IMR-90 (cell line): Measurements from ENCODE around the gene ERC2. TPM values are rescaled to one million over a fixed set of nuclear protein-coding genes. Genes with fewer than 3 reads are reported as not detected.

Experiments
- ATAC-seq: fragments of 200-7000 bp; cut with Tn5 transposase; 2 replicates; pipeline ENCODE4 v1.9.1; 2020; ENCODE audit warnings: low read depth, mild to moderate bottlenecking, moderate library complexity
- BruUV-seq: library from RNA; stranded (reverse); fragments of 400-500 nt; replicated peaks from 2 replicates; lab custom pipeline; 2021; lab: Mats Ljungman, UMichigan
- CTCF ChIA-PET: fragments of 300-600 bp; formaldehyde crosslinking; extraction: SDS; loops from one replicate; lab custom pipeline; 2021; ENCODE audit warnings: antibody characterized with exemption; lab: Yijun Ruan, JAX
- POLR2A ChIA-PET: fragments of 300-600 bp; sonication (Branson Sonifier 250); formaldehyde crosslinking; loops from one replicate; lab custom pipeline; 2022; ENCODE audit warnings: antibody characterized with exemption; ENCODE audit not compliant: unreplicated experiment; lab: Charles Lee
- DNase-seq: peaks from one replicate; pipeline ENCODE4 v3.0.0; 2013
- H2AFZ ChIP-seq: replicated peaks from 2 replicates; pipeline ENCODE3; 2013; ENCODE audit warnings: low read length, mild to moderate bottlenecking; ENCODE audit not compliant: poor library complexity
- H2AK5ac ChIP-seq: 2 replicates; pipeline ENCODE4 v1.6.1; 2013; ENCODE audit warnings: low read depth, low read length, inconsistent platforms
- H2AK9ac ChIP-seq: replicated peaks from 2 replicates; pipeline ENCODE3; 2013; ENCODE audit warnings: mild to moderate bottlenecking, low read depth, low read length, moderate library complexity; ENCODE audit not compliant: poor library complexity
- H2BK120ac ChIP-seq: 2 replicates; pipeline ENCODE4 v1.6.1; 2013; ENCODE audit warnings: low read depth, low read length, inconsistent platforms
- H2BK15ac ChIP-seq: 3 replicates; pipeline ENCODE4 v1.6.1; 2013; ENCODE audit warnings: low read depth, low read length, inconsistent platforms
- H2BK20ac ChIP-seq: 2 replicates; pipeline ENCODE4 v1.6.1; 2013; ENCODE audit warnings: low read depth, mild to moderate bottlenecking, inconsistent platforms, low read length, moderate library complexity
- H2BK5ac ChIP-seq: 2 replicates; pipeline ENCODE4 v1.6.1; 2013; ENCODE audit warnings: mild to moderate bottlenecking, low read depth, low read length, inconsistent platforms; ENCODE audit not compliant: poor library complexity, severe bottlenecking
- H3K14ac ChIP-seq: replicated peaks from 2 replicates; pipeline ENCODE4 v1.6.1; 2013; ENCODE audit warnings: low read depth, low read length, inconsistent platforms
- H3K18ac ChIP-seq: 2 replicates; pipeline ENCODE4 v1.6.1; 2013; ENCODE audit warnings: low read depth, low read length, control low read depth
- H3K23ac ChIP-seq: 2 replicates; pipeline ENCODE4 v1.6.1; 2013; ENCODE audit warnings: low read depth, low read length, inconsistent platforms
- H3K27ac ChIP-seq: 2 replicates; pipeline ENCODE4 v1.5.1; 2013; ENCODE audit warnings: mild to moderate bottlenecking, control low read depth, low read length; ENCODE audit not compliant: insufficient read depth
- H3K27me3 ChIP-seq: 2 replicates; pipeline ENCODE4 v1.6.1; 2013; ENCODE audit warnings: low read length; ENCODE audit not compliant: control insufficient read depth, insufficient read depth
- H3K36me3 ChIP-seq: 2 replicates; pipeline ENCODE4 v1.6.1; 2013; ENCODE audit warnings: low read length, mixed read lengths; ENCODE audit not compliant: control insufficient read depth, insufficient read depth
- H3K4ac ChIP-seq: 2 replicates; pipeline ENCODE4 v1.6.1; 2013; ENCODE audit warnings: low read depth, low read length, inconsistent platforms
- H3K4me1 ChIP-seq: 2 replicates; pipeline ENCODE4 v1.6.1; 2013; ENCODE audit warnings: low read length, mixed read lengths; ENCODE audit not compliant: control insufficient read depth, insufficient read depth
- H3K4me2 ChIP-seq: 2 replicates; pipeline ENCODE4 v1.6.1; 2013; ENCODE audit warnings: low read depth, mild to moderate bottlenecking, control low read depth, low read length, moderate library complexity
- H3K4me3 ChIP-seq: 2 replicates; pipeline ENCODE4 v1.5.1; 2013; ENCODE audit warnings: low read depth, mild to moderate bottlenecking, control low read depth, low read length, moderate library complexity; ENCODE audit not compliant: insufficient read depth
- H3K56ac ChIP-seq: 2 replicates; pipeline ENCODE4 v1.6.1; 2013; ENCODE audit warnings: low read length, inconsistent platforms; ENCODE audit not compliant: insufficient read depth; ENCODE audit errors: extremely low read depth
- H3K79me1 ChIP-seq, 2 experiments: 2 replicates each; pipeline ENCODE4 v1.6.1; 2013; ENCODE audit warnings: low read length in 2 of 2, inconsistent platforms in 1 of 2, low read depth in 1 of 2
- H3K9ac ChIP-seq: 2 replicates; pipeline ENCODE4 v1.6.1; 2013; ENCODE audit warnings: low read depth, low read length, control low read depth
- H3K9me1 ChIP-seq: 2 replicates; pipeline ENCODE4 v1.6.1; 2013; ENCODE audit warnings: low read length, inconsistent platforms; ENCODE audit not compliant: insufficient read depth
- H3K9me3 ChIP-seq: 2 replicates; pipeline ENCODE4 v1.6.1; 2013; ENCODE audit warnings: low read length; ENCODE audit not compliant: control insufficient read depth, insufficient read depth
- H4K20me1 ChIP-seq: 2 replicates; pipeline ENCODE4 v1.6.1; 2013; ENCODE audit warnings: low read length, inconsistent platforms; ENCODE audit not compliant: insufficient read depth
- H4K5ac ChIP-seq: 2 replicates; pipeline ENCODE4 v1.6.1; 2013; ENCODE audit warnings: mild to moderate bottlenecking, low read depth, low read length, control low read depth
- H4K8ac ChIP-seq, 2 experiments: 2 replicates each; pipeline ENCODE4 v1.6.1; 2013; ENCODE audit warnings: low read depth in 2 of 2, low read length in 2 of 2, control low read depth in 1 of 2, inconsistent platforms in 1 of 2
- H4K91ac ChIP-seq: 2 replicates; pipeline ENCODE4 v1.6.1; 2013; ENCODE audit warnings: low read depth, low read length, inconsistent platforms; ENCODE audit not compliant: insufficient read depth
- BHLHE40 ChIP-seq: fragments of 150-350 bp; IDR thresholded peaks from 2 replicates; pipeline ENCODE4 v1.6.1; 2016; ENCODE audit warnings: mild to moderate bottlenecking, low read depth, low read length
- CEBPB ChIP-seq: IDR thresholded peaks from 2 replicates; pipeline ENCODE4 v1.6.1; 2012; ENCODE audit warnings: low read depth, low read length, improper control_type of control experiment
- CHD1 ChIP-seq: IDR thresholded peaks from 2 replicates; pipeline ENCODE4 v1.6.1; 2012; ENCODE audit warnings: low read depth, low read length, improper control_type of control experiment
- FOS ChIP-seq: fragments of 150-350 bp; IDR thresholded peaks from 2 replicates; pipeline ENCODE4 v1.6.1; 2016; ENCODE audit warnings: low read depth, low read length
- MAFK ChIP-seq: IDR thresholded peaks from 2 replicates; pipeline ENCODE4 v1.6.1; 2012; ENCODE audit warnings: low read depth, low read length, improper control_type of control experiment
- MAZ ChIP-seq: IDR thresholded peaks from 2 replicates; pipeline ENCODE4 v1.6.1; 2012; ENCODE audit warnings: low read depth, mild to moderate bottlenecking, low read length, improper control_type of control experiment, moderate library complexity, borderline replicate concordance
- MXI1 ChIP-seq: IDR thresholded peaks from 2 replicates; pipeline ENCODE4 v1.6.1; 2012; ENCODE audit warnings: low read depth, mild to moderate bottlenecking, low read length, moderate library complexity, borderline replicate concordance
- NFE2L2 ChIP-seq: fragments of 150-350 bp; IDR thresholded peaks from 2 replicates; pipeline ENCODE4 v1.6.1; 2016; ENCODE audit warnings: low read depth, mild to moderate bottlenecking, low read length
- POLR2A ChIP-seq: IDR thresholded peaks from 2 replicates; pipeline ENCODE4 v1.6.1; 2012; ENCODE audit warnings: mild to moderate bottlenecking, low read depth, low read length
- RAD21 ChIP-seq: IDR thresholded peaks from 2 replicates; pipeline ENCODE4 v1.6.1; 2012; ENCODE audit warnings: low read length, improper control_type of control experiment
- RCOR1 ChIP-seq: IDR thresholded peaks from 2 replicates; pipeline ENCODE4 v1.6.1; 2012; ENCODE audit warnings: mild to moderate bottlenecking, low read length, improper control_type of control experiment; ENCODE audit not compliant: insufficient replicate concordance
- WGBS, 2 experiments: methylation state at CpG; one replicate each; pipeline versions ENCODE4 v1.1.5 to v1.1.7; 2013; ENCODE audit warnings: missing lambda C conversion rate in 2 of 2; ENCODE audit not compliant: insufficient read length in 1 of 2; ENCODE audit errors: extremely low coverage in 2 of 2; 5-methylcytosine and 5-hydroxymethylcytosine counted together
- dilution Hi-C: fragments of 300-500 bp; cut with HindIII; formaldehyde crosslinking; loops from one replicate; pipeline ENCODE4 v1.14.3; 2018; ENCODE audit warnings: low sequenced_read_pairs; ENCODE audit not compliant: unreplicated experiment
- in situ Hi-C: fragments of 300-500 bp; cut with MboI; formaldehyde crosslinking; loops from 3 replicates; pipeline ENCODE4 v1.14.3; 2019; ENCODE audit warnings: low sequenced_read_pairs, inconsistent platforms, mixed read lengths
- intact Hi-C: fragments of 100-400 bp; cut with micrococcal nuclease; formaldehyde crosslinking; loops from 2 replicates; pipeline ENCODE4 v1.10.0; 2022
- polyA plus RNA-seq, 3 experiments: library from polyadenylated mRNA; depleted of rRNA; stranded (reverse); fragments of >200 nt; gene quantifications; 2 replicates each; pipeline ENCODE4 v1.2.3, GENCODE V29; 2012; ENCODE audit warnings: low replicate concordance in 1 of 3
- total RNA-seq: library from RNA; depleted of rRNA; stranded (reverse); fragments of >200 nt; gene quantifications from 2 replicates; pipeline ENCODE4 v1.2.3, GENCODE V29; 2012
- TF ChIP-seq, protein P1 (sequence below): fragments of 150-350 bp; IDR thresholded peaks from 2 replicates; pipeline ENCODE4 v1.6.1; 2017; ENCODE audit warnings: mild to moderate bottlenecking, antibody characterized with exemption, low read length, low read depth

ERC2 gene
- total and polyA plus RNA-seq, 2 of the 4 experiments (the other 2 are of a cell fraction), result 0.17 to 0.18 TPM

DNA sequence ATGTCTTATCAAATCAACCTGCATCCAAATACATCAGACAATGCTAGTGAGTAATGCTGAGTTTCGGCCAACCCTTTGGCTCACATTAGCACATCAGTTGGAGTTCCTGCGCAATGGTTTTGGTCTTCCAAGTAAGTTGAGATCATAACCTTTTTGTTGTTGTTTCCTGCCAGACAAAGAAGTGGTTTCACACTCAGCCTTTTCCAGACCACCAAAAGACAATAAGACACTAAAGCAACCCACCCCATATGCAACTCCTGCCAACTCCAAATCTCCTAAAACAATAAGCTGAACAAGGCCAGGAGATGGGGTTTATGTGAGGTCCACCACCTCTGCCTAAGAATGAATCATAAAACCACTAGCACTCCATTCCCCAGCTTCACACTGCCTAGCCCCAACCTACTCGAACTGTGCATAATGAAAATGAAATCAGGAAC, 177.0 kb downstream of the ERC2 start:
- Histone ChIP-seq H3K9me3 (no peaks in the 10 kb centered on the region), H2BK5ac (no peak overlapping the region), H3K27me3 (no peaks in the 10 kb centered on the region), H3K4me3 (no peak overlapping the region), H2BK120ac (no peak overlapping the region), H3K23ac (no peak overlapping the region), H3K56ac (no peak overlapping the region), H3K9me1 (no peaks in the 10 kb centered on the region), H4K8ac (no peak overlapping the region), H3K4me2 (no peak overlapping the region), H3K36me3 (no peaks in the 10 kb centered on the region), H3K18ac (no peak overlapping the region), H4K20me1 (no peaks in the 10 kb centered on the region), H3K14ac (no peak overlapping the region), H3K4me1 (no peaks in the 10 kb centered on the region), H2AK5ac (no peak overlapping the region), H2BK20ac (no peak overlapping the region), H4K5ac (no peak overlapping the region), H2AFZ (no peak overlapping the region), H3K4ac (no peak overlapping the region), H2BK15ac (no peak overlapping the region), H2AK9ac (no peak overlapping the region), H3K79me1 (no peaks in the 10 kb centered on the region), H3K9ac (no peak overlapping the region), H4K91ac (no peak overlapping the region), H3K27ac (no peak overlapping the region)
- no peak for TF ChIP-seq FOS
- TF ChIP-seq CEBPB, result no peak
- no peak for TF ChIP-seq RCOR1
- no peak for TF ChIP-seq CHD1
- TF ChIP-seq MXI1, result no peak
- TF ChIP-seq POLR2A, result no peak
- TF ChIP-seq NFE2L2, result no peak
- TF ChIP-seq, protein P1, sequence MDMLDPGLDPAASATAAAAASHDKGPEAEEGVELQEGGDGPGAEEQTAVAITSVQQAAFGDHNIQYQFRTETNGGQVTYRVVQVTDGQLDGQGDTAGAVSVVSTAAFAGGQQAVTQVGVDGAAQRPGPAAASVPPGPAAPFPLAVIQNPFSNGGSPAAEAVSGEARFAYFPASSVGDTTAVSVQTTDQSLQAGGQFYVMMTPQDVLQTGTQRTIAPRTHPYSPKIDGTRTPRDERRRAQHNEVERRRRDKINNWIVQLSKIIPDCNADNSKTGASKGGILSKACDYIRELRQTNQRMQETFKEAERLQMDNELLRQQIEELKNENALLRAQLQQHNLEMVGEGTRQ, result no peak
- no peak for TF ChIP-seq BHLHE40
- TF ChIP-seq RAD21, result no peak
- no peak for TF ChIP-seq MAZ
- TF ChIP-seq MAFK, result no peak
- ChIA-PET POLR2A (no interaction called here), CTCF (no interaction called here)
- ATAC-seq, result no peak
- DNase-seq, result no peak
- dilution Hi-C loops (no loop called here), in situ Hi-C loops (no loop called here), intact Hi-C loops (no loop called here)
- WGBS, 2 experiments, result no CpG with 5 or more reads among the region's 3 CpGs
- BruUV-seq, result no TSS peak
